Nephron progenitor cell (in vitro differentiated cells): ENCODE results near the gene GIPC1.

Experiments
- DNase-seq: peaks from one replicate; pipeline ENCODE4 v3.0.0; 2021
- H3K27ac Mint-ChIP-seq: 2 replicates; pipeline ENCODE4 v1.8.0; 2021; ENCODE audit warnings: mild to moderate bottlenecking, moderate library complexity, mixed read lengths
- H3K27me3 Mint-ChIP-seq: 2 replicates; pipeline ENCODE4 v1.8.0; 2021; ENCODE audit warnings: mild to moderate bottlenecking, low read depth, mixed read lengths; ENCODE audit not compliant: poor library complexity
- H3K36me3 Mint-ChIP-seq: 2 replicates; pipeline ENCODE4 v1.8.0; 2021; ENCODE audit warnings: low read depth, mixed read lengths
- H3K4me1 Mint-ChIP-seq: 2 replicates; pipeline ENCODE4 v1.8.0; 2021; ENCODE audit warnings: mixed read lengths
- H3K4me3 Mint-ChIP-seq: 2 replicates; pipeline ENCODE4 v1.8.0; 2021; ENCODE audit warnings: mild to moderate bottlenecking, moderate library complexity, mixed read lengths
- H3K9me3 Mint-ChIP-seq: 2 replicates; pipeline ENCODE4 v1.8.0; 2021; ENCODE audit warnings: mild to moderate bottlenecking, moderate library complexity, mixed read lengths
- TF ChIP-seq, protein P1 (sequence below): fragments of 200-600 bp; sonication (generic); IDR thresholded peaks from 2 replicates; pipeline ENCODE4 v1.5.0; 2021; ENCODE audit warnings: antibody characterized with exemption

Gene GIPC1

DNA sequence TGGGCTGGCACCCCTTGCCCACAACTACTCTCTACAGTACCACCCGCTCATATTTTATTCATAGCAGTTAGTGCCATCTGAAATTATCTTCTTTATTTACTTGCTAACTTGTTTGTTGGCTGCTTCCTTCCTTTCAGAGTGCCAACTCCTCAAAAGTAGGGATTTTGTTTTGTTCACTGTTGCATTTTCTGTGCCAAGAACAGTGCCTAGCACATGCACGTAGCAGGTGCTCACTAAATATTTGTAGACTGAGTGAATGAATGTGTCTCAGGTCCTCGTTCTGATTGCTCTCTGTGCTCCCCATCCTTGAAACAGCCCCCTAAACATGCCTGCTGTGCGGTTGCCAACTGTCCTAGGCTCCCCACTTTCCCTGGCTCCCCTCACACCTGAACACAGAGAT, 1.5 kb downstream of the GIPC1 start:
- H3K4me1 Mint-ChIP-seq, result peaks cover 29% of the 10 kb centered on the region
- DNase-seq, result no peak
- no peaks in the 10 kb centered on the region for H3K27me3 Mint-ChIP-seq
- TF ChIP-seq, protein P1, sequence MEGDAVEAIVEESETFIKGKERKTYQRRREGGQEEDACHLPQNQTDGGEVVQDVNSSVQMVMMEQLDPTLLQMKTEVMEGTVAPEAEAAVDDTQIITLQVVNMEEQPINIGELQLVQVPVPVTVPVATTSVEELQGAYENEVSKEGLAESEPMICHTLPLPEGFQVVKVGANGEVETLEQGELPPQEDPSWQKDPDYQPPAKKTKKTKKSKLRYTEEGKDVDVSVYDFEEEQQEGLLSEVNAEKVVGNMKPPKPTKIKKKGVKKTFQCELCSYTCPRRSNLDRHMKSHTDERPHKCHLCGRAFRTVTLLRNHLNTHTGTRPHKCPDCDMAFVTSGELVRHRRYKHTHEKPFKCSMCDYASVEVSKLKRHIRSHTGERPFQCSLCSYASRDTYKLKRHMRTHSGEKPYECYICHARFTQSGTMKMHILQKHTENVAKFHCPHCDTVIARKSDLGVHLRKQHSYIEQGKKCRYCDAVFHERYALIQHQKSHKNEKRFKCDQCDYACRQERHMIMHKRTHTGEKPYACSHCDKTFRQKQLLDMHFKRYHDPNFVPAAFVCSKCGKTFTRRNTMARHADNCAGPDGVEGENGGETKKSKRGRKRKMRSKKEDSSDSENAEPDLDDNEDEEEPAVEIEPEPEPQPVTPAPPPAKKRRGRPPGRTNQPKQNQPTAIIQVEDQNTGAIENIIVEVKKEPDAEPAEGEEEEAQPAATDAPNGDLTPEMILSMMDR, result no peak
- H3K36me3 Mint-ChIP-seq, result peaks cover 30% of the 10 kb centered on the region
- no peak overlapping the region for H3K27ac Mint-ChIP-seq
- no peaks in the 10 kb centered on the region for H3K9me3 Mint-ChIP-seq
- peak overlapping the region; percentile 88 for H3K4me3 Mint-ChIP-seq

DNA sequence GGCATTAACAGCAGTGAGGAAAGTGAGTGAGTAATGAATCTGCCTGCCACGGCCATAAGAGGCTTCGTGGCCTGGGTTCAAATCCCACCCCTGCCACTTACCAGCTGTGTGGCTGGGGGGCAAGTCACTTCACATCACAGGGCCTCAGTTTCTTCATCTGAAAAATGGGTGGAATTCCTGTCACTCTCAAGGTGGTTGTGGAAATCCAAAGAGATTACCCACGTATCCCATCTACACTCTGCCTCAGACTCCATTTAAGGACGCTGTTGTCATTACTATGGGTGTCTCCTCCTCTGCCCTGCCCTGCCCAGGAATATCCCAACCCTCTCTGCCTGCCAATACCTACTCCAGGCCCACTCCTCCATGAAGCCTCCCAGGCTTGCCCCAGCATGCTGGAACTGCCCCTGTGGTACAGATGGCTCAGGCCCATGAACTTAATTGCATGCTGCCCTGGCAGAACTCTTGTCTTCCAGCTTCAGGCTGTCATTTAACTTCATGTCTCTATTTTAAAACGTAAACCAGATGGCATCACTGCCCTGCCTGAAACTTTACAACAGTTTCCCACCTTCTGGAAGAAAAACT, 3.1 kb downstream of the GIPC1 start:
- no peak for DNase-seq
- TF ChIP-seq, protein P1, result no peak
- Mint-ChIP-seq H3K4me3 (no peak overlapping the region), H3K27ac (no peak overlapping the region), H3K9me3 (no peaks in the 10 kb centered on the region), H3K36me3 (peaks cover 37% of the 10 kb centered on the region), H3K4me1 (peaks cover 29% of the 10 kb centered on the region), H3K27me3 (no peaks in the 10 kb centered on the region)

- H3K36me3 Mint-ChIP-seq, result peaks cover 47% of the 10 kb centered on the region
- TF ChIP-seq, protein P1, result no peak
These were observed 8.4 kb downstream of the GIPC1 start for GRCh38 chr19:14487370-14488125.

DNA sequence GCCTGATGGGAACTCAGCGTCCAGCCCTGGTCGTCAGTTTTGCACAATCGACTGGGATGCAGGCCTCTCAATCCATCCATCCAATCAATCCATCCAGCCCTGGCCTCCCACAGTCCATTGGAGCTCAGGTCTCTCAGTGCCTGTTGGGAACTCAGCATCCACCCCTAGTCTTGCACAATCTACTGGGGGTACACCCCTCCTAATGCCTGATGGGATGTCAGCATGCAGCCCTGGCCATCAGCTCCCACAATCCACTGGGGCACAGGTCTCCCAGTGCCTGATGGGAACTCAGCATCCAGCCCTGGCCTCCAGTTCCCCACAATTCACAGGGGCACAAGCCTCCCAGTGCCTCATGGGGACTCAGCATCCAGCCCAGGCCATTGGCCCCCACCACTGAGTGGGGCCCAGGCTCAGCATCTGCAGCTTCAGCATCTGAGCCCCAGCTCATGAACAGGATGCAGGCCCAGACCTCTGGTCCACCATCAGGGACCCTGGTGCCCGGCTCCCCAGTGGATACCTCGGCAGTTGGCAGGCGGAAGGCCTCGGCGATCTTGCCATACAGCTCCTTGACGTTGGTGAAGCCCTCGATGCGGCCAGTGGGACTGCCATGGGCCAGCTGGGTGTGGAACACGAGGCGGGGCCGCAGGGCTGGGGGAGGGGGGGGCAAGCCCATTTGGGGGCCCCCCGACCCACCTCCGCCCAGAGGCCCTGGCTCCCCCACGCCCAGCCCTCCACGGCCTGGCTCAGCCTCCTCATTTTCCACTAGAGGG, 13.6 kb downstream of the GIPC1 start:
- DNase-seq, result no peak
- no peak overlapping the region for H3K27ac Mint-ChIP-seq
- H3K4me3 Mint-ChIP-seq, result no peak overlapping the region
- H3K9me3 Mint-ChIP-seq, result no peaks in the 10 kb centered on the region
- TF ChIP-seq, protein P1, result no peak
- H3K27me3 Mint-ChIP-seq, result no peaks in the 10 kb centered on the region
- H3K4me1 Mint-ChIP-seq, result peaks cover 9% of the 10 kb centered on the region
- peaks cover 25% of the 10 kb centered on the region for H3K36me3 Mint-ChIP-seq

More at GRCh38 chr19:14487370-14488125, 8.4 kb downstream of the GIPC1 start:
- no peaks in the 10 kb centered on the region for H3K9me3 Mint-ChIP-seq
- H3K27ac Mint-ChIP-seq, result peak overlapping the region; percentile 30
- no peaks in the 10 kb centered on the region for H3K27me3 Mint-ChIP-seq
- no peak for DNase-seq
- peaks cover 4% of the 10 kb centered on the region for H3K4me1 Mint-ChIP-seq
- H3K4me3 Mint-ChIP-seq, result no peak overlapping the region

GRCh38 chr19:14480700-14481079, 15.2 kb downstream of the GIPC1 start:
- no peak for DNase-seq
- H3K27ac Mint-ChIP-seq, result no peak overlapping the region
- H3K36me3 Mint-ChIP-seq, result peaks cover 12% of the 10 kb centered on the region
- TF ChIP-seq, protein P1, result no peak
- peaks cover 22% of the 10 kb centered on the region for H3K4me1 Mint-ChIP-seq
- H3K9me3 Mint-ChIP-seq, result no peaks in the 10 kb centered on the region
- H3K4me3 Mint-ChIP-seq, result no peak overlapping the region
- no peaks in the 10 kb centered on the region for H3K27me3 Mint-ChIP-seq
